BLaER1 (cell line): ENCODE data around the gene RBM17.
"Not testable (repeated sequence)": the region's sequence is repeated elsewhere in the genome, so short reads cannot be mapped to it uniquely, and the experiment has no call there.

ENCODE experiments used
- H3K27ac ChIP-seq: shearing (Covaris generic); formaldehyde crosslinking; 2 replicates; pipeline ENCODE4 v1.8.1; 2022
- H3K27me3 ChIP-seq: shearing (Covaris generic); formaldehyde crosslinking; 2 replicates; pipeline ENCODE4 v1.8.1; 2022
- H3K36me3 ChIP-seq: shearing (Covaris generic); formaldehyde crosslinking; 2 replicates; pipeline ENCODE4 v1.8.1; 2022
- H3K4me1 ChIP-seq: shearing (Covaris generic); formaldehyde crosslinking; 2 replicates; pipeline ENCODE4 v1.8.1; 2022
- H3K4me2 ChIP-seq: shearing (Covaris generic); formaldehyde crosslinking; 2 replicates; pipeline ENCODE4 v1.8.1; 2022
- H3K4me3 ChIP-seq: shearing (Covaris generic); formaldehyde crosslinking; 2 replicates; pipeline ENCODE4 v1.8.1; 2022
- H3K9ac ChIP-seq: shearing (Covaris generic); formaldehyde crosslinking; 2 replicates; pipeline ENCODE4 v1.8.1; 2022
- H3K9me3 ChIP-seq: shearing (Covaris generic); formaldehyde crosslinking; 2 replicates; pipeline ENCODE4 v1.8.1; 2022
- H4K20me1 ChIP-seq: shearing (Covaris generic); formaldehyde crosslinking; 2 replicates; pipeline ENCODE4 v1.8.1; 2022
- Cebpa-rat ChIP-seq: shearing (Covaris generic); IDR thresholded peaks from 2 replicates; pipeline ENCODE4 v1.8.1; 2022

RBM17 gene

GRCh38 chr10:6056411-6057135 lies 32.3 kb upstream of the RBM17 start:
- Histone ChIP-seq H3K4me2 (peak overlapping the region; percentile 61), H3K27me3 (no peaks in the 10 kb centered on the region), H3K4me1 (peaks cover 66% of the 10 kb centered on the region), H3K36me3 (no peaks in the 10 kb centered on the region), H3K9me3 (no peaks in the 10 kb centered on the region), H3K9ac (no peak overlapping the region), H4K20me1 (no peaks in the 10 kb centered on the region), H3K27ac (no peak overlapping the region), H3K4me3 (no peak overlapping the region)
- TF ChIP-seq Cebpa-rat, result no peak

DNA sequence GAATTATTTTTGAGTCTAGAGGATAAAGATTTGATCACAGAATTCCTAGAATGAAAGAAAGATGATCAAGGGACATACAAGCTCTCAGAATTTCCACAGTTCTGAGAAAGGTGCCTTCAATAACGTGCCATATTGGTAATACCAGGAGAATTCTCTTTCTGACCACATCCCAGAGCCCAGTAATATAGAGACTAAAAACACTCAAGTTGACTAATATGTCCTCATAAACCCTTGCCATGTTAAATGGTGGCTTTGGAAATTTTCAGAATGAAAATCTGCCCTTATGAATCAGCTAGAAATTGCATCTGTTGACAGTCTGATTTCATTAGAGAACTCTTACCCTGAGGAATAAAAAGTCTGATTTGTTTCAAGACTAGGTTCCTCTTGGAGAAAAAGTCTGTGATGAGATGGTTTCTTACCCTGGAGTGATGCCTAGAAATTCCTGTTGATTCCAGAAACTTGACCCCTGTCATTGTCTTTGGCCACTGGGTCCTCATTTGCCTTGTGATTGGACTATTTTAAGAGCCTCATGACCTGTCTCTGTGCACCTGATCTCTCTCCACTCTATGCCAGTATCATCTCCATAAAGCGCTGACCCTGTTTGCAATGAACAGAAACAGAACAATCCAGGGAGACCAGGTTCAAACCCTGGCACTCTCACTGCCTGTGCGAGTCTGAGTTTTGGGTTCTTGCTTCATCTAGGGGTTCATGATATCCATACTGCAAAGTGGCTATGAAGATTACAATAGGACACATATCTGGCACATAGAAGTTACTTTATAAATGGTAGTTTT lies 30.0 kb upstream of the RBM17 start:
- Histone ChIP-seq H3K4me2 (no peak overlapping the region), H3K27me3 (no peaks in the 10 kb centered on the region), H3K4me3 (no peak overlapping the region), H3K4me1 (peaks cover 56% of the 10 kb centered on the region), H3K9me3 (no peaks in the 10 kb centered on the region), H3K27ac (no peak overlapping the region), H3K9ac (no peak overlapping the region), H4K20me1 (no peaks in the 10 kb centered on the region), H3K36me3 (no peaks in the 10 kb centered on the region)
- TF ChIP-seq Cebpa-rat, result no peak

DNA sequence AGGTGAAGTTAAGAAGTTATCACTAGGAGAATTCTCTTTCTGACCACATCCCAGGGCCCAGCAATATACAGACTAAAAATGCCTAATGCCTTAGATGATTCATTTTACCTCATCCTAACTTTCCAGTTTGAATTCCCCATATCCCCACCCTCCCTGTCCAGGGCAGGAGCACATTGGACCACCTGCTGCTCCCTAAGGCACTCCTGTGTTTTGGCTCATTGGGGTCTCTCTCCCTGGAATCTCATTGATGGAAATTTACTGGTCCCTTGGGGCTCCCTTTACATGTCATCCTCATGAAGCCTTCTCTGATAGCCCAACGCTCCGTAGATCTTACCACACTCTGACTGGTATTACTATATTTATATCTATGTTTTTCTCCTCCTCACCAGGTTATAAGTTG lies 29.3 kb upstream of the RBM17 start:
- Histone ChIP-seq H3K27ac (no peak overlapping the region), H3K27me3 (no peaks in the 10 kb centered on the region), H3K4me3 (no peak overlapping the region), H3K9me3 (no peaks in the 10 kb centered on the region), H4K20me1 (no peaks in the 10 kb centered on the region), H3K36me3 (no peaks in the 10 kb centered on the region), H3K9ac (no peak overlapping the region), H3K4me1 (peaks cover 50% of the 10 kb centered on the region), H3K4me2 (no peak overlapping the region)
- no peak for TF ChIP-seq Cebpa-rat

DNA sequence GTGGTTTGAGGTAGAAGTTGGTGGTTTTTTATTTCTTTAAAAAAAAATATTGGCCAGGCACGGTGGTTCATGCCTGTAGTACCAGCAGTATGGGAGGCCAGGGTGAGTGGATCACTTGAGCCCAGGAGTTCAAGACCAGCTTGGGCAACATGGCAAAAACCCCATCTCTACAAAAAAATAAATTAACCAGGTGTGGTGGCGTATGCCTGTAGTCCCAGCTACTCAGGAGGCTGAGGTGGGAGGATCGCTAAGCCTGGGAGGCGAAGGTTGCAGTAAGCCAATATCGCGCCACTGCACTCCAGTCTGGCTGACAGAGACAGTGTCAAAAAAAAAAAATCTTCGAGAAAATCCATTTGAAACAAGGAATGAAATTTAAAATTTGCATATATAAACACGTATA lies 27.8 kb upstream of the RBM17 start:
- Histone ChIP-seq H3K36me3 (no peaks in the 10 kb centered on the region), H3K9ac (no peak overlapping the region), H3K27me3 (no peaks in the 10 kb centered on the region), H3K4me1 (peaks cover 46% of the 10 kb centered on the region), H3K4me3 (no peak overlapping the region), H3K4me2 (no peak overlapping the region), H3K9me3 (no peaks in the 10 kb centered on the region), H3K27ac (no peak overlapping the region), H4K20me1 (no peaks in the 10 kb centered on the region)
- no peak for TF ChIP-seq Cebpa-rat

DNA sequence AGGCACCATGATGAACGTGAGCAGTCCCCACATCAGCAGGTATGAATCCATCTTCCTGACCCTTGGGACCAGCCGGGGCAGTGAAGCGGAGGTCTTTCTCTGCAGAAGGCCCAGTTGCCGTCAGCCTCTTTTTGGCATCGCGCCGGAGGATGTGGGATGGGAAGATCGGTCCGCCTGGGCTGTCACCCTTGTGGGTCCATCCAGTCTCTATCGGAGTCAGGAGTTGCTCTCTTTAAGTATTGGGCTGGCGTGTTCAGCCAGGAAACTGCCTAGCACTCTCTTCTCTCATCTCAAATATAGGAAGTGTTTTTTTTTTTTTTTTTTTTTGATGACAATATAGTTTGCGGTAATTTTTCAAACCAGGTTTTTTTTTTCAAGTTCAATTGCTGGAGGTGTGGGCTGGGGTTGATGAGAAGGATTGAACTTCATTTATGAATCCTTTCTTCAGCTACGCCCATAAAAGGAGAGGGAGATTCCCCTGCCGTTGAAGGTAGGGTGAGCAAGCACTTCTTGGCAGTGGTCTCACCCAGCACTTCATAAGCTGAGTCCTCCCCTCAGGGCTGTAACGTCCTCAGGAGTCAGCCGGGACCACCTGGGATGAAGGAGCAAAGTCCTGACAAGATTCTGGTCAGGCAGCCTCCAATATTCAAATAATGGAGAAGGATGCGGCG lies 26.6 kb upstream of the RBM17 start, which contains the start of gene IL2RA:
IL2RA (minus strand) TSS at position 267 of the 671 bp plus-strand sequence; CDS start at position 51, 216 bp downstream.
- H3K4me3 ChIP-seq, result no peak within 1 kb of the TSS

GRCh38 chr10:6064119-6064518 lies 24.7 kb upstream of the RBM17 start:
- Histone ChIP-seq H3K4me3 (no peak overlapping the region), H3K27ac (no peak overlapping the region), H3K9ac (no peak overlapping the region), H3K9me3 (no peaks in the 10 kb centered on the region), H3K27me3 (no peaks in the 10 kb centered on the region), H4K20me1 (no peaks in the 10 kb centered on the region), H3K4me1 (peaks cover 59% of the 10 kb centered on the region), H3K36me3 (no peaks in the 10 kb centered on the region), H3K4me2 (no peak overlapping the region)
- no peak for TF ChIP-seq Cebpa-rat

More for the DNA sequence above, 26.6 kb upstream of the RBM17 start, which contains the start of gene IL2RA:
- Histone ChIP-seq H3K9ac (no peak within 1 kb of the TSS), H3K4me2 (peak within 1 kb of the TSS; percentile 60), H3K9me3 (no peaks in the 10 kb centered on the region), H4K20me1 (no peaks in the 10 kb centered on the region), H3K27ac (no peak within 1 kb of the TSS), H3K27me3 (no peaks in the 10 kb centered on the region), H3K4me1 (peaks cover 46% of the 10 kb centered on the region), H3K36me3 (no peaks in the 10 kb centered on the region)
- no peak for TF ChIP-seq Cebpa-rat

GRCh38 chr10:6064726-6065125 lies 24.1 kb upstream of the RBM17 start:
- H3K36me3 ChIP-seq, H3K4me3 ChIP-seq: not testable (repeated sequence)

DNA sequence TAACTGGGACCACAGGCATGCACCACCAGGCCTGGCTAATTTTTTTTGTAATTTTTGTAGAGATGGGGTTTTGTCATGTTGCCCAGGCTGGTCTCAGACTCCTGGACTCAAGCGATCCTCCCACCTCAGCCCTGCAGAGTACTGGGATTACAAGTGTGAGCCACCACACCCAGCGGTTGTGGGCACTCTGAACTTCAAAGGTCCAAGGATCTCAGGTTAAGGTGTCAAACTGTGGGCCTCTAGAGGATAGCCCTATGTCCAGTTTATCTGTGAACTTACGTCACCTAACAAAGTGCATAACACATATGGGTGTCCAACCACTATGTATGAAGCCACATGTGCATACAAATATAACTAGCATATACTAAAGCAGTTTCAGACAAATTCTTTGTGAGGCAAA lies 23.4 kb upstream of the RBM17 start:
- H3K9ac ChIP-seq, result no peak overlapping the region
- no peaks in the 10 kb centered on the region for H3K36me3 ChIP-seq
- peak overlapping the region; percentile 92; the same call in 1 of the 2 replicates for H3K4me2 ChIP-seq
- H3K27me3 ChIP-seq, result no peaks in the 10 kb centered on the region
- TF ChIP-seq Cebpa-rat, result no peak
- H3K4me3 ChIP-seq, result no peak overlapping the region
- H3K9me3 ChIP-seq, result no peaks in the 10 kb centered on the region
- no peak overlapping the region for H3K27ac ChIP-seq
- no peaks in the 10 kb centered on the region for H4K20me1 ChIP-seq
- peaks cover 65% of the 10 kb centered on the region for H3K4me1 ChIP-seq

More at GRCh38 chr10:6064726-6065125, 24.1 kb upstream of the RBM17 start:
- H4K20me1 ChIP-seq, H3K9ac ChIP-seq, H3K27ac ChIP-seq, H3K27me3 ChIP-seq, H3K4me2 ChIP-seq, H3K9me3 ChIP-seq: not testable (repeated sequence)
- H3K4me1 ChIP-seq, result peaks cover 65% of the 10 kb centered on the region

- Histone ChIP-seq H3K9ac (no peak overlapping the region), H3K9me3 (no peaks in the 10 kb centered on the region), H3K27me3 (no peaks in the 10 kb centered on the region), H3K4me1 (peaks cover 70% of the 10 kb centered on the region), H3K27ac (peak overlapping the region; percentile 24; the same call in 1 of the 2 replicates), H3K36me3 (no peaks in the 10 kb centered on the region), H3K4me3 (no peak overlapping the region), H4K20me1 (no peaks in the 10 kb centered on the region), H3K4me2 (peak overlapping the region; percentile 92)
- no peak for TF ChIP-seq Cebpa-rat
These were observed 23.0 kb upstream of the RBM17 start for GRCh38 chr10:6065835-6066234.

GRCh38 chr10:6067457-6067856 lies 21.4 kb upstream of the RBM17 start:
- Histone ChIP-seq H3K9ac (no peak overlapping the region), H3K27ac (peak overlapping the region; percentile 94; the same call in 1 of the 2 replicates), H3K4me1 (peaks cover 76% of the 10 kb centered on the region), H4K20me1 (no peaks in the 10 kb centered on the region), H3K36me3 (no peaks in the 10 kb centered on the region), H3K9me3 (no peaks in the 10 kb centered on the region), H3K27me3 (no peaks in the 10 kb centered on the region), H3K4me3 (no peak overlapping the region), H3K4me2 (peak overlapping the region; percentile 92)
- no peak for TF ChIP-seq Cebpa-rat
